Smooth muscle cell (in vitro differentiated cells): ENCODE measurements around the gene BLCAP. TPM values are rescaled to one million over a fixed set of nuclear protein-coding genes. Genes with fewer than 3 reads are reported as not detected.

Source experiments
- DNase-seq: peaks from one replicate; lab custom pipeline; 2025; ENCODE audit not compliant: unreplicated experiment; lab: John Stamatoyannopoulos, UW
- H2AFZ ChIP-seq: fragments of 200-600 bp; sonication (generic); 2 replicates; pipeline ENCODE4 v1.6.0; 2016; ENCODE audit warnings: antibody characterized with exemption, low read depth, mild to moderate bottlenecking
- H3F3A ChIP-seq: fragments of 200-600 bp; sonication (generic); 2 replicates; pipeline ENCODE4 v1.6.0; 2017; ENCODE audit warnings: antibody characterized with exemption, low read depth
- H3K27ac ChIP-seq: fragments of 200-600 bp; sonication (generic); 2 replicates; pipeline ENCODE4 v1.5.1; 2016; ENCODE audit warnings: low read depth, mild to moderate bottlenecking
- H3K27me3 ChIP-seq: fragments of 200-600 bp; sonication (generic); 2 replicates; pipeline ENCODE4 v1.6.1; 2016; ENCODE audit warnings: low read depth, mild to moderate bottlenecking
- H3K36me3 ChIP-seq: fragments of 200-600 bp; sonication (generic); 2 replicates; pipeline ENCODE4 v1.5.1; 2016; ENCODE audit warnings: low read depth
- H3K4me1 ChIP-seq: fragments of 200-600 bp; sonication (generic); 2 replicates; pipeline ENCODE4 v1.5.1; 2016; ENCODE audit warnings: low read depth
- H3K4me2 ChIP-seq: fragments of 200-600 bp; sonication (generic); 2 replicates; pipeline ENCODE4 v1.6.0; 2016; ENCODE audit warnings: mild to moderate bottlenecking
- H3K4me3 ChIP-seq: fragments of 200-600 bp; sonication (generic); 2 replicates; pipeline ENCODE4 v1.5.1; 2016; ENCODE audit warnings: mild to moderate bottlenecking
- H3K79me2 ChIP-seq: fragments of 200-600 bp; sonication (generic); 2 replicates; pipeline ENCODE4 v1.6.0; 2016; ENCODE audit warnings: low read depth, mild to moderate bottlenecking
- H3K9ac ChIP-seq: fragments of 200-600 bp; sonication (generic); 2 replicates; pipeline ENCODE4 v1.6.0; 2016; ENCODE audit warnings: low read depth
- H3K9me3 ChIP-seq: fragments of 200-600 bp; sonication (generic); replicated peaks from 2 replicates; pipeline ENCODE4 v1.5.1; 2016; ENCODE audit warnings: low read depth
- H4K20me1 ChIP-seq: fragments of 200-600 bp; sonication (generic); 2 replicates; pipeline ENCODE4 v1.6.0; 2016; ENCODE audit warnings: low read depth
- WGBS: methylation state at CpG from one replicate; pipeline ENCODE4 v1.1.7; 2016; ENCODE audit warnings: low lambda C conversion rate; 5-methylcytosine and 5-hydroxymethylcytosine counted together
- polyA plus RNA-seq: library from polyadenylated mRNA; unstranded; fragments of >200 nt; fragmentation: Nextera tagmentation; extraction: Ambion mirVana; gene quantifications from 2 replicates; pipeline ENCODE4 v1.2.1, GENCODE V29; 2016
- total RNA-seq: library from RNA; depleted of rRNA; stranded (reverse); fragments of >200 nt; gene quantifications from 2 replicates; pipeline ENCODE4 v1.2.3, GENCODE V29; 2014
- TF ChIP-seq, protein P1 (sequence below): fragments of 200-600 bp; sonication (generic); IDR thresholded peaks from 2 replicates; pipeline ENCODE4 v1.5.1; 2017; ENCODE audit warnings: borderline replicate concordance, mild to moderate bottlenecking, antibody characterized with exemption; ENCODE audit not compliant: insufficient read depth, poor library complexity, severe bottlenecking

Gene BLCAP
- total and polyA plus RNA-seq, 2 experiments from 2014 or later = 34.2 to 45.9 TPM

DNA sequence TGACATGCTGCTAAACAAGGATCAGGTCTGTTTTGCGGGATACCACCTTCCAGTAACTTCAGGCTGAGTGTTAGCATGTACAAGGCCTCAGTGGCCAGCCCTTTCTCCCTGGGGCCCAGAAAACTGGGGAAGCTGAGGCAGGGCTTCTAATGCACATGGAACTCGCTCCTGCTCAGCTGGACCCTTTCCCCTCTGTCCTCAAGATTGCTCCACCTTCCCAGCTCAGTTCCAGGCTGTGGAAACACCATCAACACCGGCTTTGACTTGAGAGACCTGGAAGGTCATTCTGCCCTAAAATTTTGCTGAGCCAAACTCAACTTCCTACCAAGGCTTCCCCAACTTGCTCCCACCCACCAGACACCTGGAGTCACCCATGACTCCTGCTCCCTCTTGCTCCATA lies 4.2 kb upstream of the BLCAP start:
- WGBS = 100% methylated on average over 3 of the region's 3 CpGs
- peaks cover 5% of the 10 kb centered on the region for H3F3A ChIP-seq
- TF ChIP-seq, protein P1, sequence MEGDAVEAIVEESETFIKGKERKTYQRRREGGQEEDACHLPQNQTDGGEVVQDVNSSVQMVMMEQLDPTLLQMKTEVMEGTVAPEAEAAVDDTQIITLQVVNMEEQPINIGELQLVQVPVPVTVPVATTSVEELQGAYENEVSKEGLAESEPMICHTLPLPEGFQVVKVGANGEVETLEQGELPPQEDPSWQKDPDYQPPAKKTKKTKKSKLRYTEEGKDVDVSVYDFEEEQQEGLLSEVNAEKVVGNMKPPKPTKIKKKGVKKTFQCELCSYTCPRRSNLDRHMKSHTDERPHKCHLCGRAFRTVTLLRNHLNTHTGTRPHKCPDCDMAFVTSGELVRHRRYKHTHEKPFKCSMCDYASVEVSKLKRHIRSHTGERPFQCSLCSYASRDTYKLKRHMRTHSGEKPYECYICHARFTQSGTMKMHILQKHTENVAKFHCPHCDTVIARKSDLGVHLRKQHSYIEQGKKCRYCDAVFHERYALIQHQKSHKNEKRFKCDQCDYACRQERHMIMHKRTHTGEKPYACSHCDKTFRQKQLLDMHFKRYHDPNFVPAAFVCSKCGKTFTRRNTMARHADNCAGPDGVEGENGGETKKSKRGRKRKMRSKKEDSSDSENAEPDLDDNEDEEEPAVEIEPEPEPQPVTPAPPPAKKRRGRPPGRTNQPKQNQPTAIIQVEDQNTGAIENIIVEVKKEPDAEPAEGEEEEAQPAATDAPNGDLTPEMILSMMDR = no peak

DNA sequence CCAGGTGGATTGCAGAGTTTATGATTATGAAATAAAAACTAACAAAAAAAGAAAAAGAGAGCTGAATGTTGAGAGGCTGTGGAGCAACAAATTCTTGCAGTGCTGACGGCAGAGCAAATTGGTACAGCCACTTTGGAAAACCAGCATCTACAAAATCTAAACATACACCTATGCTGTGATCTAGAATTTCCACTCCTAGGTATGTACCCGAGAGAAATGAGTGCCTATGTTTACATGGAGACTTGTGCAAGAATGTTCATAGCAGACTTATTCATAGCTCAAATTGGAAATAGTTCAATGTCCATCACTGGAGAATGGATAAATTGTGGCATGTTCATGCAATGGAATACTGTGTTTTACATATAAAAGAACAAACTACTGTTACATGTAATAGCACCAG lies 3.0 kb upstream of the BLCAP start:
- WGBS = 88% methylated on average over 2 of the region's 2 CpGs
- peaks cover 6% of the 10 kb centered on the region for H3F3A ChIP-seq
- no peaks in the 10 kb centered on the region for H3K27me3 ChIP-seq
- no peak overlapping the region for H3K4me3 ChIP-seq
- TF ChIP-seq, protein P1 = no peak
- H3K79me2 ChIP-seq = peaks cover 18% of the 10 kb centered on the region
- DNase-seq = no peak
- peaks cover 6% of the 10 kb centered on the region for H4K20me1 ChIP-seq
- H2AFZ ChIP-seq = no peak overlapping the region
- no peaks in the 10 kb centered on the region for H3K9me3 ChIP-seq
- H3K9ac ChIP-seq = no peak overlapping the region
- H3K27ac ChIP-seq = no peak overlapping the region
- H3K36me3 ChIP-seq = no peaks in the 10 kb centered on the region
- H3K4me2 ChIP-seq = no peak overlapping the region
- H3K4me1 ChIP-seq = peaks cover 4% of the 10 kb centered on the region

More for the DNA sequence above, 4.2 kb upstream of the BLCAP start:
- H3K9me3 ChIP-seq = no peaks in the 10 kb centered on the region
- H3K27ac ChIP-seq = no peak overlapping the region
- no peak overlapping the region for H3K9ac ChIP-seq
- no peaks in the 10 kb centered on the region for H4K20me1 ChIP-seq
- H3K79me2 ChIP-seq = peaks cover 9% of the 10 kb centered on the region
- no peak overlapping the region for H3K4me3 ChIP-seq
- no peaks in the 10 kb centered on the region for H3K4me1 ChIP-seq
- H3K4me2 ChIP-seq = no peak overlapping the region
- H3K27me3 ChIP-seq = no peaks in the 10 kb centered on the region
- no peak overlapping the region for H2AFZ ChIP-seq
- DNase-seq = no peak
- H3K36me3 ChIP-seq = no peaks in the 10 kb centered on the region

DNA sequence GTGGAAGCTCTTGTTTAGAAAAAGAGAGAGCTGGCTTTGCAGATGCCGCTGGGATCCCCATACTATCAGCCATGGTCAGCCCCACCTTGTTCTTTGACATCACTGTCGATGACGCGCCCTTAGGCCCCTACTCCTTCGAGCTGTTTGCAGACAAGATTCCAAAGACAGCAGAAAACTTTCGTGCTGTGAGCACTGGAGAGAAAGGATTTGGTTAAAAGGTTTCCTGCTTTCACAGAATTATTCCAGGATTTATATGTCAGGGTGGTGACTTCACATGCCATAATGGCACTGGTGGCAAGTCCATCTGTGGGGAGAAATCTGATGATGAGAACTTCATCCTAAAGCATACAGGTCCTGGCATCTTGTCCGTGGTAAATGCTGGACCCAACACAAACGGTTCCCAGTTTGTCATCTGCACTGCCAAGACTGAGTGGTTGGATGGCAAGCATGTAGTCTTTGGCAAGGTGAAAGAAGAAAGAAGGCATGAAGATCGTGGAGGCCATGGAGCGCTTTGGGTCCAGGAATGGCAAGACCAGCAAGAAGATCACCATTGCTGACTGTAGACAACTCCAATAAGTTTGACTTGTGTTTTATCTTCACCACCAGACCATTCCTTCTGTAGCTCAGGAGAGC lies 2.4 kb upstream of the BLCAP start:
- Histone ChIP-seq H3K9ac (no peak overlapping the region), H3F3A (peaks cover 6% of the 10 kb centered on the region), H3K9me3 (no peaks in the 10 kb centered on the region), H3K4me2 (no peak overlapping the region), H4K20me1 (peaks cover 12% of the 10 kb centered on the region), H3K27ac (no peak overlapping the region), H3K27me3 (no peaks in the 10 kb centered on the region), H3K4me3 (no peak overlapping the region), H3K4me1 (peaks cover 5% of the 10 kb centered on the region), H2AFZ (no peak overlapping the region), H3K36me3 (no peaks in the 10 kb centered on the region), H3K79me2 (peaks cover 24% of the 10 kb centered on the region)
- 94% methylated on average over 10 of the region's 10 CpGs for WGBS
- DNase-seq = no peak
- TF ChIP-seq, protein P1 = no peak
